SK-N-SH (cell line): Measurements from ENCODE around the gene IRAK1BP1.

ENCODE experiments used
- MEF2A ChIP-seq: IDR thresholded peaks from 2 replicates; pipeline ENCODE4 v1.4.0; 2012; ENCODE audit warnings: low read depth, borderline replicate concordance
- POLR2AphosphoS5 ChIP-seq: IDR thresholded peaks from 2 replicates; pipeline ENCODE4 v1.6.1; 2012; ENCODE audit warnings: low read depth, low read length
- RCOR1 ChIP-seq: fragments of 150-350 bp; IDR thresholded peaks from 2 replicates; pipeline ENCODE4 v1.6.1; 2017; ENCODE audit warnings: antibody characterized with exemption, low read length
- SMC3 ChIP-seq: IDR thresholded peaks from 2 replicates; pipeline ENCODE4 v1.6.1; 2012; ENCODE audit warnings: low read depth, low read length, improper control_type of control experiment
- TAF1 ChIP-seq: IDR thresholded peaks from 2 replicates; pipeline ENCODE4 v1.6.1; 2012; ENCODE audit warnings: low read depth, mild to moderate bottlenecking, low read length, moderate library complexity, borderline replicate concordance
- YY1 ChIP-seq: IDR thresholded peaks from 2 replicates; pipeline ENCODE4 v1.4.0; 2012; ENCODE audit warnings: low read depth, mild to moderate bottlenecking
- TF ChIP-seq, protein P1 (sequence below): fragments of 200-600 bp; sonication (generic); IDR thresholded peaks from 2 replicates; pipeline ENCODE4 v1.6.1; 2017; ENCODE audit warnings: antibody characterized with exemption, mild to moderate bottlenecking, moderate library complexity

DNA sequence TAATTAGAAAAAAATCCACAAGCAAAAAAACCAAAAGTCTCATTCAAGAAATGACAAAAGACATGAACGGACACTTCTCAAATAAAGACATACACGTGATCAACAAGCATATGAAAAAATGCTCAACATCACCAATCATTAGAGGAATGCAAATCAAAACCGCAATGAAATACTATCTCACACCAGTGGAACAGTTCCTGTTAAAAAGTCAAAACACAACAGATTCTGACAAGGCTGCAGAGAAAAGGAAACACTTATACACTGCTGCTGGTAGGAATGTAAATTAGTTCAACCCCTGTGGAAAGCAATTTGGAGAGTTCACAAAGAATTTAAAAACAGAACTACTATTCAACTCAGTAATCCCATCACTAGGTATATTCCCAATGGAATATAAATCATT is 58.0 kb downstream of the IRAK1BP1 start:
- TF ChIP-seq SMC3: no peak
- TF ChIP-seq, protein P1, sequence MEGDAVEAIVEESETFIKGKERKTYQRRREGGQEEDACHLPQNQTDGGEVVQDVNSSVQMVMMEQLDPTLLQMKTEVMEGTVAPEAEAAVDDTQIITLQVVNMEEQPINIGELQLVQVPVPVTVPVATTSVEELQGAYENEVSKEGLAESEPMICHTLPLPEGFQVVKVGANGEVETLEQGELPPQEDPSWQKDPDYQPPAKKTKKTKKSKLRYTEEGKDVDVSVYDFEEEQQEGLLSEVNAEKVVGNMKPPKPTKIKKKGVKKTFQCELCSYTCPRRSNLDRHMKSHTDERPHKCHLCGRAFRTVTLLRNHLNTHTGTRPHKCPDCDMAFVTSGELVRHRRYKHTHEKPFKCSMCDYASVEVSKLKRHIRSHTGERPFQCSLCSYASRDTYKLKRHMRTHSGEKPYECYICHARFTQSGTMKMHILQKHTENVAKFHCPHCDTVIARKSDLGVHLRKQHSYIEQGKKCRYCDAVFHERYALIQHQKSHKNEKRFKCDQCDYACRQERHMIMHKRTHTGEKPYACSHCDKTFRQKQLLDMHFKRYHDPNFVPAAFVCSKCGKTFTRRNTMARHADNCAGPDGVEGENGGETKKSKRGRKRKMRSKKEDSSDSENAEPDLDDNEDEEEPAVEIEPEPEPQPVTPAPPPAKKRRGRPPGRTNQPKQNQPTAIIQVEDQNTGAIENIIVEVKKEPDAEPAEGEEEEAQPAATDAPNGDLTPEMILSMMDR: no peak
- TF ChIP-seq MEF2A: no peak
- no peak for TF ChIP-seq POLR2AphosphoS5
- no peak for TF ChIP-seq TAF1
- no peak for TF ChIP-seq RCOR1
- TF ChIP-seq YY1: no peak
